Measurements from ENCODE around the gene SPEM2.
"Not testable (repeated sequence)": the region's sequence is repeated elsewhere in the genome, so short reads cannot be mapped to it uniquely, and the experiment has no call there.

SPEM2 gene

DNA sequence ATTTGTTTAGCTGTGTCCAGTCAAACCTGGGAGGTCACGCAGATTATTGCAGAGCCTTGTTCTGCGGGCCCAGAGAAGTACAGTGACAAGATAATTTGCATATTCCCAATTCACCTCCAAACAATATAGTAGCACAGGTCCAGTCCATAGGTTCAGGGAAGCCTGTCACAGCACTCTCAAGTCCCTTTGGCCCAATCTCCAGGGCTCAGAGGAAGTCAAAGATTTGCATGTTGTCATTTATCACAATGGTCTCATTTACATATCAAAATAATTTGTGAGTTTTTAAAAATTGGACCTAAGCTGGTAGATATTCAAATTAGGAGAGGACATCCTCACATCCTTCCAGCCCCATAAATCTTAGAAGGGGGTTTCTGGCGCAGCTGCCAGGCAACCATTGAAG lies 42.1 kb downstream of the SPEM2 start:
- H4K91ac ChIP-seq (ENCODE audit: low read depth, low read length): no peak overlapping the region
- WGBS (ENCODE audit: extremely low coverage, insufficient coverage, insufficient read length): no CpG with 5 or more reads among the region's 3 CpGs
- no peak overlapping the region for H3K14ac ChIP-seq (ENCODE audit: low read length)
- H3K36me3 ChIP-seq (ENCODE audit: control insufficient read depth in 1 of 2, insufficient read depth in 2 of 2, low read length in 2 of 2): peaks cover 33 to 34% of the 10 kb centered on the region in 2 experiments
- H3K9me3 ChIP-seq (ENCODE audit: insufficient read depth, low read depth, low read length): no peaks in the 10 kb centered on the region
- no peak overlapping the region for H3K27ac ChIP-seq (ENCODE audit: low read depth, low read length)
- H3K4me2 ChIP-seq (ENCODE audit: low read length): no peak overlapping the region
- no peak overlapping the region for H2AK5ac ChIP-seq (ENCODE audit: low read length)
- DNase-seq: no peak
- no peak overlapping the region for H3K4ac ChIP-seq (ENCODE audit: low read depth, low read length)
- no peak overlapping the region for H3K9ac ChIP-seq (ENCODE audit: low read length)
- H4K12ac ChIP-seq (ENCODE audit: low read depth, low read length): no peak overlapping the region
- H3K23ac ChIP-seq (ENCODE audit: low read length): no peak overlapping the region
- H4K8ac ChIP-seq (ENCODE audit: low read depth, low read length): no peak overlapping the region
- no peak overlapping the region for H2BK5ac ChIP-seq (ENCODE audit: low read depth, low read length, poor library complexity)
- H2BK12ac ChIP-seq (ENCODE audit: low read length): no peak overlapping the region
- H2BK120ac ChIP-seq (ENCODE audit: insufficient read depth, low read length, poor library complexity): no peak overlapping the region
- no peak overlapping the region for H3K18ac ChIP-seq (ENCODE audit: low read length)
- H3K4me1 ChIP-seq (ENCODE audit: control insufficient read depth in 1 of 2, insufficient read depth in 2 of 2, low read length in 2 of 2): peaks cover 3 to 7% of the 10 kb centered on the region in 2 experiments
- H2AFZ ChIP-seq (ENCODE audit: insufficient read depth, low read length, poor library complexity): no peak overlapping the region
- H3K79me1 ChIP-seq (ENCODE audit: low read length): no peaks in the 10 kb centered on the region
- H3K79me2 ChIP-seq (ENCODE audit: control insufficient read depth, insufficient read depth, low read length, poor library complexity): no peaks in the 10 kb centered on the region
- H3K4me3 ChIP-seq (ENCODE audit: low read depth, low read length): no peak overlapping the region
- no peaks in the 10 kb centered on the region for H3K27me3 ChIP-seq (ENCODE audit: insufficient read depth, low read length)

- H3K36me3 ChIP-seq (ENCODE audit: control insufficient read depth in 1 of 2, insufficient read depth in 2 of 2, low read length in 2 of 2): peaks cover 25 to 26% of the 10 kb centered on the region in 2 experiments
- H3K79me1 ChIP-seq (ENCODE audit: low read length): no peaks in the 10 kb centered on the region
- H3K14ac ChIP-seq (ENCODE audit: low read length): no peak overlapping the region
- no peak overlapping the region for H2BK12ac ChIP-seq (ENCODE audit: low read length)
- WGBS (ENCODE audit: extremely low coverage, insufficient coverage, insufficient read length): no CpG with 5 or more reads among the region's 11 CpGs
- no peak overlapping the region for H2BK5ac ChIP-seq (ENCODE audit: low read depth, low read length, poor library complexity)
- no peak for DNase-seq
- H4K91ac ChIP-seq (ENCODE audit: low read depth, low read length): no peak overlapping the region
- no peak overlapping the region for H3K4me3 ChIP-seq (ENCODE audit: low read depth, low read length)
- no peak overlapping the region for H3K18ac ChIP-seq (ENCODE audit: low read length)
- H3K27ac ChIP-seq (ENCODE audit: low read depth, low read length): no peak overlapping the region
- H3K4ac ChIP-seq (ENCODE audit: low read depth, low read length): no peak overlapping the region
- H3K9me3 ChIP-seq (ENCODE audit: insufficient read depth, low read depth, low read length): no peaks in the 10 kb centered on the region
- no peak overlapping the region for H3K9ac ChIP-seq (ENCODE audit: low read length)
- no peaks in the 10 kb centered on the region for H3K79me2 ChIP-seq (ENCODE audit: control insufficient read depth, insufficient read depth, low read length, poor library complexity)
- no peak overlapping the region for H2BK120ac ChIP-seq (ENCODE audit: insufficient read depth, low read length, poor library complexity)
- H3K23ac ChIP-seq (ENCODE audit: low read length): no peak overlapping the region
- H2AK5ac ChIP-seq (ENCODE audit: low read length): no peak overlapping the region
- peaks cover 3 to 7% of the 10 kb centered on the region in 2 experiments for H3K4me1 ChIP-seq (ENCODE audit: control insufficient read depth in 1 of 2, insufficient read depth in 2 of 2, low read length in 2 of 2)
- H4K8ac ChIP-seq (ENCODE audit: low read depth, low read length): no peak overlapping the region
- no peak overlapping the region for H2AFZ ChIP-seq (ENCODE audit: insufficient read depth, low read length, poor library complexity)
- no peak overlapping the region for H3K4me2 ChIP-seq (ENCODE audit: low read length)
- no peak overlapping the region for H4K12ac ChIP-seq (ENCODE audit: low read depth, low read length)
- H3K27me3 ChIP-seq (ENCODE audit: insufficient read depth, low read length): no peaks in the 10 kb centered on the region
Observed at GRCh38 chr17:7468290-7468689, 42.9 kb downstream of the SPEM2 start.

DNA sequence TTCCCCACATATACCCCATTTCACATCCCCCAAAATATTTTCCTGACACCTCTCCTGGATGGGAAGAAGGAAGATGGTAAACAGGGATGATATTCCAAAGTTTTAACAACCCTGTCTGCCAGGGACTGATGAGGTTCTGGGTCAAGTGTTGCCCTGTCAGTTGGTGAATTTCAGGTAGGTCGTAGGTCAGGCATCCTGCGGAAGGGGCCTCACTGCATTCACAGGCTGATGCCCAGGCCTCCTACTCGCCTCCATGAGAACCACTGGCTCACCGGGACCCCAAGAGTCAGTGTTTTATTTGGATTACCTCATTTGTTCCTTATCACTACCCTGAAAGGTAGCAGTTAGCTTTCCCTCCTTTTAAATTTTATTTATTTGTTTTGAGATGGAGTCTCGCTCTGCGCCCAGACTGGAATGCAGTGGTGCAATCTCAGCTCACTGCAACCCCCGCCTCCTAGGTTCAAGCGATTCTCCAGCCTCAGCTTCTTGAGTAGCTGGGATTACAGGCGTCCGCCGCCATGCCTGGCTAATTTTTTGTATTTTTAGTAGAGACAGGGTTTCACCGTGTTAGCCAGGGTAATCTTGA lies 43.5 kb downstream of the SPEM2 start:
- Histone ChIP-seq H2AK5ac (ENCODE audit: low read length) (no peak overlapping the region), H3K4me3 (ENCODE audit: low read depth, low read length) (no peak overlapping the region), H2BK5ac (ENCODE audit: low read depth, low read length, poor library complexity) (no peak overlapping the region), H3K4ac (ENCODE audit: low read depth, low read length) (no peak overlapping the region), H3K4me2 (ENCODE audit: low read length) (no peak overlapping the region), H3K27me3 (ENCODE audit: insufficient read depth, low read length) (no peaks in the 10 kb centered on the region), H4K12ac (ENCODE audit: low read depth, low read length) (no peak overlapping the region), H2BK120ac (ENCODE audit: insufficient read depth, low read length, poor library complexity) (no peak overlapping the region), H2AFZ (ENCODE audit: insufficient read depth, low read length, poor library complexity) (no peak overlapping the region), H2BK12ac (ENCODE audit: low read length) (no peak overlapping the region), H3K9ac (ENCODE audit: low read length) (no peak overlapping the region), H3K79me2 (ENCODE audit: control insufficient read depth, insufficient read depth, low read length, poor library complexity) (no peaks in the 10 kb centered on the region), H4K8ac (ENCODE audit: low read depth, low read length) (no peak overlapping the region), H4K91ac (ENCODE audit: low read depth, low read length) (no peak overlapping the region), H3K23ac (ENCODE audit: low read length) (no peak overlapping the region), H3K18ac (ENCODE audit: low read length) (no peak overlapping the region), H3K4me1 (ENCODE audit: control insufficient read depth in 1 of 2, insufficient read depth in 2 of 2, low read length in 2 of 2) (peaks cover 3 to 7% of the 10 kb centered on the region in 2 experiments), H3K14ac (ENCODE audit: low read length) (no peak overlapping the region), H3K9me3 (ENCODE audit: insufficient read depth, low read depth, low read length) (no peaks in the 10 kb centered on the region), H3K27ac (ENCODE audit: low read depth, low read length) (no peak overlapping the region), H3K36me3 (ENCODE audit: control insufficient read depth in 1 of 2, insufficient read depth in 2 of 2, low read length in 2 of 2) (peaks cover 19 to 20% of the 10 kb centered on the region in 2 experiments), H3K79me1 (ENCODE audit: low read length) (no peaks in the 10 kb centered on the region)
- no CpG with 5 or more reads among the region's 12 CpGs for WGBS (ENCODE audit: extremely low coverage, insufficient coverage, insufficient read length)
- peak in 1 of 2 donors; percentile 31 for DNase-seq

GRCh38 chr17:7469843-7470242 lies 44.4 kb downstream of the SPEM2 start:
- H4K12ac ChIP-seq (ENCODE audit: low read depth, low read length): not testable (repeated sequence)
- no CpG with 5 or more reads among the region's 12 CpGs for WGBS (ENCODE audit: extremely low coverage, insufficient coverage, insufficient read length)

More at GRCh38 chr17:7469843-7470242, 44.4 kb downstream of the SPEM2 start:
- not testable (repeated sequence) for H2BK12ac ChIP-seq (ENCODE audit: low read length); DNase-seq; H4K91ac ChIP-seq (ENCODE audit: low read depth, low read length); H3K79me1 ChIP-seq (ENCODE audit: low read length); H3K14ac ChIP-seq (ENCODE audit: low read length); H2BK120ac ChIP-seq (ENCODE audit: insufficient read depth, low read length, poor library complexity); H3K27ac ChIP-seq (ENCODE audit: low read depth, low read length); H3K4me1 ChIP-seq (ENCODE audit: control insufficient read depth in 1 of 2, insufficient read depth in 2 of 2, low read length in 2 of 2); H2AFZ ChIP-seq (ENCODE audit: insufficient read depth, low read length, poor library complexity); H3K23ac ChIP-seq (ENCODE audit: low read length); H3K9ac ChIP-seq (ENCODE audit: low read length); H3K4me3 ChIP-seq (ENCODE audit: low read depth, low read length); H4K8ac ChIP-seq (ENCODE audit: low read depth, low read length); H2AK5ac ChIP-seq (ENCODE audit: low read length); H3K9me3 ChIP-seq (ENCODE audit: insufficient read depth, low read depth, low read length); H3K79me2 ChIP-seq (ENCODE audit: control insufficient read depth, insufficient read depth, low read length, poor library complexity); H3K4me2 ChIP-seq (ENCODE audit: low read length); H3K18ac ChIP-seq (ENCODE audit: low read length); H3K27me3 ChIP-seq (ENCODE audit: insufficient read depth, low read length); H2BK5ac ChIP-seq (ENCODE audit: low read depth, low read length, poor library complexity); H3K4ac ChIP-seq (ENCODE audit: low read depth, low read length)
- H3K36me3 ChIP-seq (ENCODE audit: control insufficient read depth in 1 of 2, insufficient read depth in 2 of 2, low read length in 2 of 2): peaks cover 17 to 19% of the 10 kb centered on the region in 2 experiments

All from trophoblast cell (in vitro differentiated cells and primary cell).